Measurements from ENCODE around the gene MUSK.

GRCh38 chr9:110668570-110669167 lies at the start of gene MUSK:
- TF ChIP-seq, protein P1, sequence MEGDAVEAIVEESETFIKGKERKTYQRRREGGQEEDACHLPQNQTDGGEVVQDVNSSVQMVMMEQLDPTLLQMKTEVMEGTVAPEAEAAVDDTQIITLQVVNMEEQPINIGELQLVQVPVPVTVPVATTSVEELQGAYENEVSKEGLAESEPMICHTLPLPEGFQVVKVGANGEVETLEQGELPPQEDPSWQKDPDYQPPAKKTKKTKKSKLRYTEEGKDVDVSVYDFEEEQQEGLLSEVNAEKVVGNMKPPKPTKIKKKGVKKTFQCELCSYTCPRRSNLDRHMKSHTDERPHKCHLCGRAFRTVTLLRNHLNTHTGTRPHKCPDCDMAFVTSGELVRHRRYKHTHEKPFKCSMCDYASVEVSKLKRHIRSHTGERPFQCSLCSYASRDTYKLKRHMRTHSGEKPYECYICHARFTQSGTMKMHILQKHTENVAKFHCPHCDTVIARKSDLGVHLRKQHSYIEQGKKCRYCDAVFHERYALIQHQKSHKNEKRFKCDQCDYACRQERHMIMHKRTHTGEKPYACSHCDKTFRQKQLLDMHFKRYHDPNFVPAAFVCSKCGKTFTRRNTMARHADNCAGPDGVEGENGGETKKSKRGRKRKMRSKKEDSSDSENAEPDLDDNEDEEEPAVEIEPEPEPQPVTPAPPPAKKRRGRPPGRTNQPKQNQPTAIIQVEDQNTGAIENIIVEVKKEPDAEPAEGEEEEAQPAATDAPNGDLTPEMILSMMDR (conservative IDR thresholded peaks at IDR 0.05; ENCODE audit: low read depth, low read length), result no peak
- TF ChIP-seq POLR2A (IDR thresholded peaks at IDR 0.05; ENCODE audit: low read depth, low read length) (no peak), BHLHE40 (IDR thresholded peaks at IDR 0.05; ENCODE audit: low read depth, low read length) (no peak), RAD21 (IDR thresholded peaks at IDR 0.05; ENCODE audit: low read length) (no peak), CEBPB (IDR thresholded peaks at IDR 0.05; ENCODE audit: low read depth, low read length) (no peak), NFE2L2 (IDR thresholded peaks at IDR 0.05; ENCODE audit: low read depth, low read length) (no peak), RFX5 (IDR thresholded peaks at IDR 0.05; ENCODE audit: low read depth, low read length) (no peak), MAZ (IDR thresholded peaks at IDR 0.05; ENCODE audit: borderline replicate concordance, low read depth, low read length) (no peak), FOS (IDR thresholded peaks at IDR 0.05; ENCODE audit: low read depth, low read length) (no peak), SMC3 (IDR thresholded peaks at IDR 0.05; ENCODE audit: low read depth, low read length) (no peak), RCOR1 (IDR thresholded peaks at IDR 0.05; ENCODE audit: insufficient replicate concordance, low read length) (no peak), MAFK (IDR thresholded peaks at IDR 0.05; ENCODE audit: low read depth, low read length) (no peak)
- TF ChIP-seq, protein P2, sequence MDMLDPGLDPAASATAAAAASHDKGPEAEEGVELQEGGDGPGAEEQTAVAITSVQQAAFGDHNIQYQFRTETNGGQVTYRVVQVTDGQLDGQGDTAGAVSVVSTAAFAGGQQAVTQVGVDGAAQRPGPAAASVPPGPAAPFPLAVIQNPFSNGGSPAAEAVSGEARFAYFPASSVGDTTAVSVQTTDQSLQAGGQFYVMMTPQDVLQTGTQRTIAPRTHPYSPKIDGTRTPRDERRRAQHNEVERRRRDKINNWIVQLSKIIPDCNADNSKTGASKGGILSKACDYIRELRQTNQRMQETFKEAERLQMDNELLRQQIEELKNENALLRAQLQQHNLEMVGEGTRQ (IDR thresholded peaks at IDR 0.05; ENCODE audit: low read depth, low read length), result no peak
- TF ChIP-seq, protein P3, sequence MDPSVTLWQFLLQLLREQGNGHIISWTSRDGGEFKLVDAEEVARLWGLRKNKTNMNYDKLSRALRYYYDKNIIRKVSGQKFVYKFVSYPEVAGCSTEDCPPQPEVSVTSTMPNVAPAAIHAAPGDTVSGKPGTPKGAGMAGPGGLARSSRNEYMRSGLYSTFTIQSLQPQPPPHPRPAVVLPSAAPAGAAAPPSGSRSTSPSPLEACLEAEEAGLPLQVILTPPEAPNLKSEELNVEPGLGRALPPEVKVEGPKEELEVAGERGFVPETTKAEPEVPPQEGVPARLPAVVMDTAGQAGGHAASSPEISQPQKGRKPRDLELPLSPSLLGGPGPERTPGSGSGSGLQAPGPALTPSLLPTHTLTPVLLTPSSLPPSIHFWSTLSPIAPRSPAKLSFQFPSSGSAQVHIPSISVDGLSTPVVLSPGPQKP (IDR thresholded peaks at IDR 0.05; ENCODE audit: borderline replicate concordance, low read depth, low read length), result no peak

Measured in IMR-90 (cell line).